IMR-90 (cell line): ENCODE results near the gene SLC13A1. TPM values are rescaled to one million over a fixed set of nuclear protein-coding genes. Genes with fewer than 3 reads are reported as not detected.

Experiments used
- ATAC-seq: fragments of 200-7000 bp; cut with Tn5 transposase; 2 replicates; pipeline ENCODE4 v1.9.1; 2020; ENCODE audit warnings: low read depth, mild to moderate bottlenecking, moderate library complexity
- BruUV-seq: library from RNA; stranded (reverse); fragments of 400-500 nt; replicated peaks from 2 replicates; lab custom pipeline; 2021; lab: Mats Ljungman, UMichigan
- CTCF ChIA-PET: fragments of 300-600 bp; formaldehyde crosslinking; extraction: SDS; loops from one replicate; lab custom pipeline; 2021; ENCODE audit warnings: antibody characterized with exemption; lab: Yijun Ruan, JAX
- POLR2A ChIA-PET: fragments of 300-600 bp; sonication (Branson Sonifier 250); formaldehyde crosslinking; loops from one replicate; lab custom pipeline; 2022; ENCODE audit warnings: antibody characterized with exemption; ENCODE audit not compliant: unreplicated experiment; lab: Charles Lee
- DNase-seq: peaks from one replicate; pipeline ENCODE4 v3.0.0; 2013
- H2AFZ ChIP-seq: replicated peaks from 2 replicates; pipeline ENCODE3; 2013; ENCODE audit warnings: low read length, mild to moderate bottlenecking; ENCODE audit not compliant: poor library complexity
- H2AK5ac ChIP-seq: 2 replicates; pipeline ENCODE4 v1.6.1; 2013; ENCODE audit warnings: low read depth, low read length, inconsistent platforms
- H2AK9ac ChIP-seq: replicated peaks from 2 replicates; pipeline ENCODE3; 2013; ENCODE audit warnings: mild to moderate bottlenecking, low read depth, low read length, moderate library complexity; ENCODE audit not compliant: poor library complexity
- H2BK120ac ChIP-seq: 2 replicates; pipeline ENCODE4 v1.6.1; 2013; ENCODE audit warnings: low read depth, low read length, inconsistent platforms
- H2BK15ac ChIP-seq: 3 replicates; pipeline ENCODE4 v1.6.1; 2013; ENCODE audit warnings: low read depth, low read length, inconsistent platforms
- H2BK20ac ChIP-seq: 2 replicates; pipeline ENCODE4 v1.6.1; 2013; ENCODE audit warnings: low read depth, mild to moderate bottlenecking, inconsistent platforms, low read length, moderate library complexity
- H2BK5ac ChIP-seq: 2 replicates; pipeline ENCODE4 v1.6.1; 2013; ENCODE audit warnings: mild to moderate bottlenecking, low read depth, low read length, inconsistent platforms; ENCODE audit not compliant: poor library complexity, severe bottlenecking
- H3K14ac ChIP-seq: replicated peaks from 2 replicates; pipeline ENCODE4 v1.6.1; 2013; ENCODE audit warnings: low read depth, low read length, inconsistent platforms
- H3K18ac ChIP-seq: 2 replicates; pipeline ENCODE4 v1.6.1; 2013; ENCODE audit warnings: low read depth, low read length, control low read depth
- H3K23ac ChIP-seq: 2 replicates; pipeline ENCODE4 v1.6.1; 2013; ENCODE audit warnings: low read depth, low read length, inconsistent platforms
- H3K27ac ChIP-seq: 2 replicates; pipeline ENCODE4 v1.5.1; 2013; ENCODE audit warnings: mild to moderate bottlenecking, control low read depth, low read length; ENCODE audit not compliant: insufficient read depth
- H3K27me3 ChIP-seq: 2 replicates; pipeline ENCODE4 v1.6.1; 2013; ENCODE audit warnings: low read length; ENCODE audit not compliant: control insufficient read depth, insufficient read depth
- H3K36me3 ChIP-seq: 2 replicates; pipeline ENCODE4 v1.6.1; 2013; ENCODE audit warnings: low read length, mixed read lengths; ENCODE audit not compliant: control insufficient read depth, insufficient read depth
- H3K4ac ChIP-seq: 2 replicates; pipeline ENCODE4 v1.6.1; 2013; ENCODE audit warnings: low read depth, low read length, inconsistent platforms
- H3K4me1 ChIP-seq: 2 replicates; pipeline ENCODE4 v1.6.1; 2013; ENCODE audit warnings: low read length, mixed read lengths; ENCODE audit not compliant: control insufficient read depth, insufficient read depth
- H3K4me2 ChIP-seq: 2 replicates; pipeline ENCODE4 v1.6.1; 2013; ENCODE audit warnings: low read depth, mild to moderate bottlenecking, control low read depth, low read length, moderate library complexity
- H3K4me3 ChIP-seq: 2 replicates; pipeline ENCODE4 v1.5.1; 2013; ENCODE audit warnings: low read depth, mild to moderate bottlenecking, control low read depth, low read length, moderate library complexity; ENCODE audit not compliant: insufficient read depth
- H3K56ac ChIP-seq: 2 replicates; pipeline ENCODE4 v1.6.1; 2013; ENCODE audit warnings: low read length, inconsistent platforms; ENCODE audit not compliant: insufficient read depth; ENCODE audit errors: extremely low read depth
- H3K79me1 ChIP-seq, 2 experiments: 2 replicates each; pipeline ENCODE4 v1.6.1; 2013; ENCODE audit warnings: low read length in 2 of 2, inconsistent platforms in 1 of 2, low read depth in 1 of 2
- H3K9ac ChIP-seq: 2 replicates; pipeline ENCODE4 v1.6.1; 2013; ENCODE audit warnings: low read depth, low read length, control low read depth
- H3K9me1 ChIP-seq: 2 replicates; pipeline ENCODE4 v1.6.1; 2013; ENCODE audit warnings: low read length, inconsistent platforms; ENCODE audit not compliant: insufficient read depth
- H3K9me3 ChIP-seq: 2 replicates; pipeline ENCODE4 v1.6.1; 2013; ENCODE audit warnings: low read length; ENCODE audit not compliant: control insufficient read depth, insufficient read depth
- H4K20me1 ChIP-seq: 2 replicates; pipeline ENCODE4 v1.6.1; 2013; ENCODE audit warnings: low read length, inconsistent platforms; ENCODE audit not compliant: insufficient read depth
- H4K5ac ChIP-seq: 2 replicates; pipeline ENCODE4 v1.6.1; 2013; ENCODE audit warnings: mild to moderate bottlenecking, low read depth, low read length, control low read depth
- H4K8ac ChIP-seq, 2 experiments: 2 replicates each; pipeline ENCODE4 v1.6.1; 2013; ENCODE audit warnings: low read depth in 2 of 2, low read length in 2 of 2, control low read depth in 1 of 2, inconsistent platforms in 1 of 2
- H4K91ac ChIP-seq: 2 replicates; pipeline ENCODE4 v1.6.1; 2013; ENCODE audit warnings: low read depth, low read length, inconsistent platforms; ENCODE audit not compliant: insufficient read depth
- BHLHE40 ChIP-seq: fragments of 150-350 bp; IDR thresholded peaks from 2 replicates; pipeline ENCODE4 v1.6.1; 2016; ENCODE audit warnings: mild to moderate bottlenecking, low read depth, low read length
- CEBPB ChIP-seq: IDR thresholded peaks from 2 replicates; pipeline ENCODE4 v1.6.1; 2012; ENCODE audit warnings: low read depth, low read length, improper control_type of control experiment
- MAFK ChIP-seq: IDR thresholded peaks from 2 replicates; pipeline ENCODE4 v1.6.1; 2012; ENCODE audit warnings: low read depth, low read length, improper control_type of control experiment
- MAZ ChIP-seq: IDR thresholded peaks from 2 replicates; pipeline ENCODE4 v1.6.1; 2012; ENCODE audit warnings: low read depth, mild to moderate bottlenecking, low read length, improper control_type of control experiment, moderate library complexity, borderline replicate concordance
- MXI1 ChIP-seq: IDR thresholded peaks from 2 replicates; pipeline ENCODE4 v1.6.1; 2012; ENCODE audit warnings: low read depth, mild to moderate bottlenecking, low read length, moderate library complexity, borderline replicate concordance
- NFE2L2 ChIP-seq: fragments of 150-350 bp; IDR thresholded peaks from 2 replicates; pipeline ENCODE4 v1.6.1; 2016; ENCODE audit warnings: low read depth, mild to moderate bottlenecking, low read length
- POLR2A ChIP-seq: IDR thresholded peaks from 2 replicates; pipeline ENCODE4 v1.6.1; 2012; ENCODE audit warnings: mild to moderate bottlenecking, low read depth, low read length
- RAD21 ChIP-seq: IDR thresholded peaks from 2 replicates; pipeline ENCODE4 v1.6.1; 2012; ENCODE audit warnings: low read length, improper control_type of control experiment
- RFX5 ChIP-seq: IDR thresholded peaks from 2 replicates; pipeline ENCODE4 v1.8.0; 2012; ENCODE audit warnings: low read depth, mild to moderate bottlenecking, low read length, moderate library complexity
- SMC3 ChIP-seq: fragments of 150-350 bp; IDR thresholded peaks from 2 replicates; pipeline ENCODE4 v1.6.1; 2016; ENCODE audit warnings: low read depth, mild to moderate bottlenecking, antibody characterized with exemption, low read length, moderate library complexity
- WGBS, 2 experiments: methylation state at CpG; one replicate each; pipeline versions ENCODE4 v1.1.5 to v1.1.7; 2013; ENCODE audit warnings: missing lambda C conversion rate in 2 of 2; ENCODE audit not compliant: insufficient read length in 1 of 2; ENCODE audit errors: extremely low coverage in 2 of 2; 5-methylcytosine and 5-hydroxymethylcytosine counted together
- dilution Hi-C: fragments of 300-500 bp; cut with HindIII; formaldehyde crosslinking; loops from one replicate; pipeline ENCODE4 v1.14.3; 2018; ENCODE audit warnings: low sequenced_read_pairs; ENCODE audit not compliant: unreplicated experiment
- in situ Hi-C: fragments of 300-500 bp; cut with MboI; formaldehyde crosslinking; loops from 3 replicates; pipeline ENCODE4 v1.14.3; 2019; ENCODE audit warnings: low sequenced_read_pairs, inconsistent platforms, mixed read lengths
- intact Hi-C: fragments of 100-400 bp; cut with micrococcal nuclease; formaldehyde crosslinking; loops from 2 replicates; pipeline ENCODE4 v1.10.0; 2022
- polyA plus RNA-seq, 3 experiments: library from polyadenylated mRNA; depleted of rRNA; stranded (reverse); fragments of >200 nt; gene quantifications; 2 replicates each; pipeline ENCODE4 v1.2.3, GENCODE V29; 2012; ENCODE audit warnings: low replicate concordance in 1 of 3
- total RNA-seq: library from RNA; depleted of rRNA; stranded (reverse); fragments of >200 nt; gene quantifications from 2 replicates; pipeline ENCODE4 v1.2.3, GENCODE V29; 2012
- TF ChIP-seq, protein P1 (sequence below): fragments of 150-350 bp; IDR thresholded peaks from 2 replicates; pipeline ENCODE4 v1.6.1; 2016; ENCODE audit warnings: low read depth, mild to moderate bottlenecking, low read length, moderate library complexity, borderline replicate concordance

The SLC13A1 gene
- total and polyA plus RNA-seq, 2 of the 4 experiments (the other 2 are of a cell fraction): not detected

DNA sequence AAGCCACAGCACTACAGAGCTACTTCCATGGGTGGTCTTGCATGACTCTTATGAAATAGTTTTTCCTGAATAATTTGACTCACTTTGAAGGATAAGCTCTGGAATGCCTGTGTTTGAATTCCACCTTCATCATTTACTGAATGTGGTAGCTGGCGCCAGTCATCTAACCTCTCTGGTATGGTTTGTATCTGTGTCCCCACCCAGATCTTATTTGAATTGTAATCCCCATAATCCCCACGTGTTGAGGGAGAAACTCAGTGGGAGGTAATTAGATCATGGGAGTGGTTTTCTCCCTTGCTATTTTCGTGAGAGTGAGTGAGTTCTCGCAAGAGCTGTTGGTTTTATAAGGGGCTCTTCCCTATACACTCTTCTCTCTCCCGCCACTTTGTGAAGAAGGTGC is 11.2 kb upstream of the SLC13A1 start:
- ATAC-seq (no peak), DNase-seq (no peak)
- in situ Hi-C loops: no loop called here
- BruUV-seq: no TSS peak
- Histone ChIP-seq H3K79me1 (no peaks in the 10 kb centered on the region), H2AK9ac (no peak overlapping the region), H3K9me3 (peaks cover 6% of the 10 kb centered on the region), H4K20me1 (no peaks in the 10 kb centered on the region), H3K23ac (no peak overlapping the region), H3K4me3 (no peak overlapping the region), H2AK5ac (no peak overlapping the region), H3K4me2 (no peak overlapping the region), H3K36me3 (no peaks in the 10 kb centered on the region), H3K4ac (no peak overlapping the region), H3K27me3 (no peaks in the 10 kb centered on the region), H3K4me1 (no peaks in the 10 kb centered on the region), H3K56ac (no peak overlapping the region), H3K18ac (no peak overlapping the region), H2AFZ (no peak overlapping the region), H3K27ac (no peak overlapping the region), H4K91ac (no peak overlapping the region), H2BK15ac (no peak overlapping the region), H3K9me1 (no peaks in the 10 kb centered on the region), H2BK20ac (no peak overlapping the region), H4K5ac (no peak overlapping the region), H2BK120ac (no peak overlapping the region), H2BK5ac (no peak overlapping the region), H3K9ac (no peak overlapping the region), H4K8ac (no peak overlapping the region), H3K14ac (no peak overlapping the region)
- TF ChIP-seq RAD21 (no peak), RFX5 (no peak), MAFK (no peak), POLR2A (no peak), NFE2L2 (no peak), MXI1 (no peak), SMC3 (no peak), CEBPB (no peak), BHLHE40 (no peak), MAZ (no peak)
- TF ChIP-seq, protein P1, sequence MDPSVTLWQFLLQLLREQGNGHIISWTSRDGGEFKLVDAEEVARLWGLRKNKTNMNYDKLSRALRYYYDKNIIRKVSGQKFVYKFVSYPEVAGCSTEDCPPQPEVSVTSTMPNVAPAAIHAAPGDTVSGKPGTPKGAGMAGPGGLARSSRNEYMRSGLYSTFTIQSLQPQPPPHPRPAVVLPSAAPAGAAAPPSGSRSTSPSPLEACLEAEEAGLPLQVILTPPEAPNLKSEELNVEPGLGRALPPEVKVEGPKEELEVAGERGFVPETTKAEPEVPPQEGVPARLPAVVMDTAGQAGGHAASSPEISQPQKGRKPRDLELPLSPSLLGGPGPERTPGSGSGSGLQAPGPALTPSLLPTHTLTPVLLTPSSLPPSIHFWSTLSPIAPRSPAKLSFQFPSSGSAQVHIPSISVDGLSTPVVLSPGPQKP: no peak
- WGBS, 2 experiments: no CpG with 5 or more reads among the region's 5 CpGs
- intact Hi-C loops: no loop called here
- ChIA-PET POLR2A (no interaction called here), CTCF (no interaction called here)
- dilution Hi-C loops: no loop called here
